B cell (primary cell): ENCODE data around the gene SNAPIN. TPM values are rescaled to one million over a fixed set of nuclear protein-coding genes. Genes with fewer than 3 reads are reported as not detected.

Experiments used
- ATAC-seq: fragments of 200-7000 bp; cut with Tn5 transposase; one replicate; pipeline ENCODE4 v1.10.0; 2021; ENCODE audit warnings: low read depth, mild to moderate bottlenecking, moderate number of reproducible peaks, moderate library complexity
- CTCF ChIA-PET: fragments of 350-600 bp; sonication (Branson Sonifier 250); formaldehyde crosslinking; loops from one replicate; lab custom pipeline; 2021; ENCODE audit warnings: antibody characterized with exemption, inconsistent platforms; lab: Charles Lee
- POLR2A ChIA-PET: fragments of 350-600 bp; sonication (Branson Sonifier 250); formaldehyde crosslinking; loops from one replicate; lab custom pipeline; 2021; ENCODE audit warnings: antibody characterized with exemption; lab: Charles Lee
- DNase-seq: peaks from one replicate; pipeline ENCODE4 v3.0.0; 2013
- H2AFZ ChIP-seq: 2 replicates; pipeline ENCODE4 v1.6.1; 2012; ENCODE audit warnings: mild to moderate bottlenecking, low read depth, low read length; ENCODE audit not compliant: insufficient read depth, poor library complexity, severe bottlenecking
- H3K27ac ChIP-seq, 2 donors: 1 replicate in 1 of 2; 2 replicates in 1 of 2; pipeline ENCODE4 v1.5.1; 2012 to 2013; ENCODE audit warnings: low read length in 2 of 2, mild to moderate bottlenecking in 2 of 2, moderate library complexity in 1 of 2
- H3K27me3 ChIP-seq, 4 experiments: fragments of 200-600 bp in 1 of 4; sonication (generic) in 1 of 4; replicated peaks in 1 of 4; 1 replicate in 2 of 4; 2 replicates in 2 of 4; pipeline versions ENCODE4 v1.6.1 to v1.7.0; 2013 to 2016; ENCODE audit warnings: low read length in 3 of 4, mild to moderate bottlenecking in 2 of 4, mixed read lengths in 1 of 4, moderate library complexity in 1 of 4; ENCODE audit not compliant: insufficient read depth in 4 of 4, control insufficient read depth in 3 of 4; ENCODE audit errors: control extremely low read depth in 1 of 4
- H3K36me3 ChIP-seq, 2 experiments: replicated peaks in 1 of 2; 1 replicate in 1 of 2; 2 replicates in 1 of 2; pipeline versions ENCODE4 v1.6.1 to v1.7.1; 2013; ENCODE audit warnings: low read length in 1 of 2; ENCODE audit not compliant: insufficient read depth in 2 of 2, control insufficient read depth in 1 of 2; ENCODE audit errors: control extremely low read depth in 1 of 2, extremely low read depth in 1 of 2
- H3K4me1 ChIP-seq, 2 donors: fragments of 200-600 bp in 1 of 2; sonication (generic) in 1 of 2; 1 replicate in 1 of 2; 2 replicates in 1 of 2; pipeline versions ENCODE4 v1.5.1 to v1.6.1; 2013 to 2017; ENCODE audit warnings: low read length in 2 of 2; ENCODE audit not compliant: control insufficient read depth in 2 of 2, insufficient read depth in 2 of 2
- H3K4me2 ChIP-seq: replicated peaks from 2 replicates; pipeline ENCODE3; 2012; ENCODE audit warnings: mild to moderate bottlenecking, low read depth, low read length; ENCODE audit not compliant: poor library complexity, severe bottlenecking
- H3K4me3 ChIP-seq, 5 experiments: fragments of 200-600 bp in 1 of 5; sonication (generic) in 1 of 5; 1 replicate in 3 of 5; 2 replicates in 2 of 5; pipeline versions ENCODE4 v1.5.1 to v1.7.0; 2011 to 2016; ENCODE audit warnings: low read length in 4 of 5, mild to moderate bottlenecking in 4 of 5, low read depth in 2 of 5, control low read depth in 1 of 5, moderate library complexity in 1 of 5; ENCODE audit not compliant: insufficient read depth in 1 of 5; ENCODE audit errors: control extremely low read depth in 1 of 5, extremely low read depth in 1 of 5
- H3K79me2 ChIP-seq: fragments of 200-600 bp; sonication (generic); one replicate; pipeline ENCODE4 v1.6.0; 2016; ENCODE audit warnings: low read length; ENCODE audit not compliant: control insufficient read depth, insufficient read depth
- H3K9ac ChIP-seq: fragments of 200-600 bp; sonication (generic); 2 replicates; pipeline ENCODE4 v1.6.1; 2017; ENCODE audit warnings: mild to moderate bottlenecking, low read length, moderate library complexity
- H3K9me3 ChIP-seq, 3 donors: one replicate each; pipeline versions ENCODE4 v1.6.1 to v1.7.1; 2013; ENCODE audit warnings: low read length in 2 of 3; ENCODE audit not compliant: control insufficient read depth in 2 of 3, insufficient read depth in 1 of 3; ENCODE audit errors: control extremely low read depth in 1 of 3
- H4K20me1 ChIP-seq: 2 replicates; pipeline ENCODE4 v1.6.0; 2012; ENCODE audit warnings: mild to moderate bottlenecking, low read length; ENCODE audit not compliant: insufficient read depth, control insufficient read depth, poor library complexity, severe bottlenecking
- H3K27ac Mint-ChIP-seq: one replicate; pipeline ENCODE4 v1.8.0; 2021; ENCODE audit warnings: mixed read lengths
- H3K27me3 Mint-ChIP-seq: one replicate; pipeline ENCODE4 v1.8.0; 2021; ENCODE audit warnings: mixed read lengths
- H3K4me1 Mint-ChIP-seq: one replicate; pipeline ENCODE4 v1.8.0; 2021; ENCODE audit warnings: mixed read lengths
- H3K4me3 Mint-ChIP-seq: one replicate; pipeline ENCODE4 v1.8.0; 2021; ENCODE audit warnings: mixed read lengths
- H3K9me3 Mint-ChIP-seq: one replicate; pipeline ENCODE4 v1.8.0; 2022; ENCODE audit warnings: mixed read lengths; ENCODE audit not compliant: insufficient read depth
- EZH2 ChIP-seq: IDR thresholded peaks from 2 replicates; pipeline ENCODE4 v1.6.1; 2012; ENCODE audit warnings: borderline replicate concordance, low read depth, mild to moderate bottlenecking, moderate library complexity, low read length; ENCODE audit not compliant: insufficient read depth, poor library complexity, severe bottlenecking
- WGBS: methylation state at CpG from one replicate; pipeline ENCODE4 v1.1.5; 2013; ENCODE audit warnings: missing lambda C conversion rate; ENCODE audit not compliant: insufficient coverage; 5-methylcytosine and 5-hydroxymethylcytosine counted together
- intact Hi-C: fragments of 100-400 bp; cut with micrococcal nuclease; formaldehyde crosslinking; loops from one replicate; pipeline ENCODE4 v1.10.0; 2022
- polyA plus RNA-seq: library from polyadenylated mRNA; depleted of rRNA; stranded (reverse); fragments of >200 nt; gene quantifications from 2 replicates; pipeline ENCODE4 v1.2.3, GENCODE V29; 2012
- total RNA-seq, 2 donors: library from RNA; stranded (reverse); fragments of 120-200 nt in 1 of 2; gene quantifications; 1 replicate in 1 of 2; 2 replicates in 1 of 2; pipeline versions ENCODE4 v1.2.3 to v1.2.4, GENCODE V29; 2013 to 2022
- TF ChIP-seq, protein P1 (sequence below): fragments of 200-600 bp; IDR thresholded peaks from one replicate; pipeline ENCODE4 v1.8.0; 2022; ENCODE audit warnings: antibody characterized with exemption, mild to moderate bottlenecking

SNAPIN gene
- total and polyA plus RNA-seq, 2 donors (not counting 1 experiment from before 2014, with no cell fraction given) = 22.7 to 37.6 TPM

DNA sequence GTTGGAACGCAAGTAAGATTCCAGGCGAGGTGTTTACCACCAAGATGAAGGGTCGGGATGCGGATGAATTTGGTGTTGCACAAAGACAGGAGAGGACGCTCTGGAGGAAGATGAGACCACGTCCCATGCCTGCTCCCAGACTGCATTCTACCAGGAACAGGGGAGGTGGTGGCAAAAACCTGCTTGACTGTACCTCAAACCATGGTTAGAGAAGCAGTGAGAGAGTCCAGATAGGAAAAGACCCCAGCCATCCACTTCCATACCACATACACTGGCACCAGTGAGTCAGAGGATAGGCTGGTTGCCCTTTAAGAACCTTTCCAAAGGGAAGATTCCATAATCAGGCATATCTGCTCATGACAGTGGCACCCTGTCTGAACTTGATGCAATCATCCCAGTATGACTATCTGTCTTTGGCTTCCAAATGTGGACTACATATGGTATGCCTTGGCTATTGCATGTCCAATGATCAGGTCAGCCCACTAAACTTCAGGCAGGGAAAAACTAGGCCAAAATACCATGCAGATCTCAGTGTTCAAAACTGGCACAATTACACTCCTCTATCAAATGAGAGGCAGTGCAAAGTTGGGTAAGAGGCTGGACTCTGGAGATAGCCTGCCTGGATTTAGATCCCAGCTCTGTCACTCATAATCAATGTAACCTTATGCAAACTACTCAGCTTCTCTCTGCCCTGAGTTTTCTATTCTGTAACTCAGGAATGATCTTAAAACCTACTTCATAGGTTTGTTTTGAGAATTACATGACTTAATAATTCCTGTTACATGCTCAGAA is 40.6 kb downstream of the SNAPIN start:
- no peak overlapping the region for H3K4me3 Mint-ChIP-seq
- no peaks in the 10 kb centered on the region for H3K27me3 Mint-ChIP-seq
- Histone ChIP-seq H3K4me1 (peaks cover 0 to 7% of the 10 kb centered on the region in 2 donors), H3K79me2 (no peaks in the 10 kb centered on the region), H3K4me2 (no peak overlapping the region), H3K27ac (no peak overlapping the region), H4K20me1 (no peaks in the 10 kb centered on the region), H2AFZ (no peak overlapping the region), H3K36me3 (no peaks in the 10 kb centered on the region), H3K4me3 (no peak overlapping the region), H3K9me3 (no peaks in the 10 kb centered on the region), H3K9ac (no peak overlapping the region), H3K27me3 (peaks cover 0 to 9% (median 0%) of the 10 kb centered on the region in 4 experiments)
- ChIA-PET POLR2A (interaction anchor here (0.6 to 1.0 kb wide), 3 partner anchors 27 to 239 kb away, joined by 3 to 4 read pairs (median 3); no protein-coding TSS in a partner anchor), CTCF (no interaction called here)
- 100% methylated on average over 6 of the region's 6 CpGs for WGBS
- intact Hi-C loops = no loop called here
- no peak overlapping the region for H3K27ac Mint-ChIP-seq
- ATAC-seq (no peak), DNase-seq (no peak)
- TF ChIP-seq EZH2 = no peak
- TF ChIP-seq, protein P1, sequence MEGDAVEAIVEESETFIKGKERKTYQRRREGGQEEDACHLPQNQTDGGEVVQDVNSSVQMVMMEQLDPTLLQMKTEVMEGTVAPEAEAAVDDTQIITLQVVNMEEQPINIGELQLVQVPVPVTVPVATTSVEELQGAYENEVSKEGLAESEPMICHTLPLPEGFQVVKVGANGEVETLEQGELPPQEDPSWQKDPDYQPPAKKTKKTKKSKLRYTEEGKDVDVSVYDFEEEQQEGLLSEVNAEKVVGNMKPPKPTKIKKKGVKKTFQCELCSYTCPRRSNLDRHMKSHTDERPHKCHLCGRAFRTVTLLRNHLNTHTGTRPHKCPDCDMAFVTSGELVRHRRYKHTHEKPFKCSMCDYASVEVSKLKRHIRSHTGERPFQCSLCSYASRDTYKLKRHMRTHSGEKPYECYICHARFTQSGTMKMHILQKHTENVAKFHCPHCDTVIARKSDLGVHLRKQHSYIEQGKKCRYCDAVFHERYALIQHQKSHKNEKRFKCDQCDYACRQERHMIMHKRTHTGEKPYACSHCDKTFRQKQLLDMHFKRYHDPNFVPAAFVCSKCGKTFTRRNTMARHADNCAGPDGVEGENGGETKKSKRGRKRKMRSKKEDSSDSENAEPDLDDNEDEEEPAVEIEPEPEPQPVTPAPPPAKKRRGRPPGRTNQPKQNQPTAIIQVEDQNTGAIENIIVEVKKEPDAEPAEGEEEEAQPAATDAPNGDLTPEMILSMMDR = no peak
- H3K9me3 Mint-ChIP-seq = no peaks in the 10 kb centered on the region
- peaks cover 3% of the 10 kb centered on the region for H3K4me1 Mint-ChIP-seq

DNA sequence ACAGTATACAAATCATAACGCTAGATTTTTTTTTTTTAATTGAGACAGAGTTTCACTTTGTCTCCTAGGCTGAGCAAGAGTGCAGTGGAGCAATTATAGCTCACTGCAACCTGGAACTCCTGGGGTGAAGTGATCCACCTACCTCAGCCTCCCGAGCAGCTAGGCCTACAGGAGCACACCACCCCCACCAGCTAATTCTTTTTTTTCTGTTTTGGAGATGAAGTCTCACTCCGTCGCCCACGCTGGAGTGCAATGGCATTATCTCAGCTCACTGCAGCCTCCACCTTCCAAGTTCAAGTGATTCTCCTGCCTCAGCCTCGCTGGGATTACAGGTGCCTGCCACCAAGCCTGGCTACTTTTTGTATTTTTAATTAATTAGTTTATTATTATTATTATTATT is 41.3 kb downstream of the SNAPIN start:
- ATAC-seq (no peak), DNase-seq (no peak)
- ChIA-PET POLR2A (no interaction called here), CTCF (no interaction called here)
- H3K4me2 ChIP-seq = no peak overlapping the region
- no peaks in the 10 kb centered on the region for H3K79me2 ChIP-seq
- no peak for TF ChIP-seq EZH2
- TF ChIP-seq, protein P1 = no peak
- no peaks in the 10 kb centered on the region for H3K36me3 ChIP-seq
- peaks cover 3% of the 10 kb centered on the region for H3K4me1 Mint-ChIP-seq
- peaks cover 0 to 9% (median 0%) of the 10 kb centered on the region in 4 experiments for H3K27me3 ChIP-seq
- H4K20me1 ChIP-seq = no peaks in the 10 kb centered on the region
- H3K4me1 ChIP-seq = peaks cover 0 to 7% of the 10 kb centered on the region in 2 donors
- no peak overlapping the region for H3K4me3 Mint-ChIP-seq
- 83% methylated on average over 4 of the region's 6 CpGs for WGBS
- H3K27ac ChIP-seq = no peak overlapping the region
- H3K9me3 ChIP-seq = no peaks in the 10 kb centered on the region
- no peak overlapping the region for H2AFZ ChIP-seq
- no peaks in the 10 kb centered on the region for H3K9me3 Mint-ChIP-seq
- no peak overlapping the region for H3K4me3 ChIP-seq
- H3K27ac Mint-ChIP-seq = no peak overlapping the region
- intact Hi-C loops = no loop called here
- no peak overlapping the region for H3K9ac ChIP-seq
- no peaks in the 10 kb centered on the region for H3K27me3 Mint-ChIP-seq
